ENCODE measurements around the gene KCP. TPM values are rescaled to one million over a fixed set of nuclear protein-coding genes. Genes with fewer than 3 reads are reported as not detected.

KCP gene
- total RNA-seq, 1 experiment from 2014 or later: 5.3 TPM

- no peak overlapping the region for H3K27ac Mint-ChIP-seq
- no CpG with 5 or more reads among the region's 13 CpGs for WGBS (ENCODE audit: extremely low coverage, insufficient read length, low lambda C conversion rate)
Measured at GRCh38 chr7:128920913-128921582, 10.5 kb upstream of the KCP start.

More at GRCh38 chr7:128920913-128921582, 10.5 kb upstream of the KCP start:
- Histone ChIP-seq H2AFZ (ENCODE audit: low read length) (no peak overlapping the region), H3K14ac (ENCODE audit: insufficient read depth, low read length) (no peak overlapping the region), H4K8ac (replicated peaks; ENCODE audit: insufficient read length, low read depth, low read length) (no peak overlapping the region), H3K4me1 (ENCODE audit: insufficient read depth, low read length) (no peaks in the 10 kb centered on the region; the same call in 1 of the 2 replicates), H3K9me3 (ENCODE audit: control insufficient read depth, low read depth, low read length) (no peaks in the 10 kb centered on the region), H4K91ac (ENCODE audit: insufficient read length, low read depth, low read length) (no peak overlapping the region), H3K23ac (ENCODE audit: insufficient read length, low read depth, low read length) (no peak overlapping the region), H4K20me1 (ENCODE audit: control insufficient read depth, insufficient read depth, insufficient read length) (no peaks in the 10 kb centered on the region), H3K4ac (ENCODE audit: low read depth, low read length) (no peak overlapping the region), H3K56ac (ENCODE audit: insufficient read length, low read depth, low read length) (no peak overlapping the region), H3K27ac (ENCODE audit: insufficient read length, low read depth, low read length) (no peak overlapping the region), H4K5ac (ENCODE audit: insufficient read length, low read depth, low read length) (no peak overlapping the region), H3T11ph (ENCODE audit: low read length) (no peak overlapping the region), H3K9ac (ENCODE audit: extremely low read depth, insufficient read length, low read length) (no peak overlapping the region), H3K18ac (ENCODE audit: insufficient read length, low read depth, low read length) (no peak overlapping the region), H2BK5ac (ENCODE audit: insufficient read length, low read length) (no peak overlapping the region), H3K79me1 (ENCODE audit: insufficient read depth, low read depth, low read length, poor library complexity, severe bottlenecking) (no peaks in the 10 kb centered on the region), H2BK12ac (ENCODE audit: insufficient read length, low read depth, low read length) (no peak overlapping the region), H3K23me2 (ENCODE audit: insufficient read length, low read depth, low read length, poor library complexity, severe bottlenecking) (peaks cover 4% of the 10 kb centered on the region), H3K27me3 (ENCODE audit: insufficient read depth, low read length) (peaks cover 3% of the 10 kb centered on the region; the same call in 1 of the 2 replicates), H2BK15ac (ENCODE audit: low read depth, low read length) (no peak overlapping the region), H2BK120ac (ENCODE audit: low read depth, low read length, poor library complexity, severe bottlenecking) (no peak overlapping the region), H3K79me2 (ENCODE audit: insufficient read depth, low read length) (no peaks in the 10 kb centered on the region), H2BK20ac (ENCODE audit: low read depth, low read length, poor library complexity, severe bottlenecking) (no peak overlapping the region), H2AK5ac (ENCODE audit: insufficient read length, low read length) (no peak overlapping the region), H3K4me2 (ENCODE audit: insufficient read depth, insufficient read length, low read length) (no peak overlapping the region)
- Mint-ChIP-seq H3K27me3 (ENCODE audit: low read depth) (peaks cover 11% of the 10 kb centered on the region), H3K4me3 (no peak overlapping the region), H3K36me3 (ENCODE audit: insufficient read depth in 1 of 3, low read depth in 3 of 3) (no peaks in the 10 kb centered on the region), H3K9me3 (no peaks in the 10 kb centered on the region), H3K4me1 (peaks cover 17 to 35% of the 10 kb centered on the region in 2 experiments)
- peak; percentile 24 for DNase-seq
- no peak for TF ChIP-seq CTCF (conservative IDR thresholded peaks at IDR 0.05)
